ENCODE results near the gene SPAG5. TPM values are rescaled to one million over a fixed set of nuclear protein-coding genes. Genes with fewer than 3 reads are reported as not detected.

SPAG5 gene
- total RNA-seq, 4 donors from 2014 or later, result 40.3 to 67.7 (median 49.6) TPM

DNA sequence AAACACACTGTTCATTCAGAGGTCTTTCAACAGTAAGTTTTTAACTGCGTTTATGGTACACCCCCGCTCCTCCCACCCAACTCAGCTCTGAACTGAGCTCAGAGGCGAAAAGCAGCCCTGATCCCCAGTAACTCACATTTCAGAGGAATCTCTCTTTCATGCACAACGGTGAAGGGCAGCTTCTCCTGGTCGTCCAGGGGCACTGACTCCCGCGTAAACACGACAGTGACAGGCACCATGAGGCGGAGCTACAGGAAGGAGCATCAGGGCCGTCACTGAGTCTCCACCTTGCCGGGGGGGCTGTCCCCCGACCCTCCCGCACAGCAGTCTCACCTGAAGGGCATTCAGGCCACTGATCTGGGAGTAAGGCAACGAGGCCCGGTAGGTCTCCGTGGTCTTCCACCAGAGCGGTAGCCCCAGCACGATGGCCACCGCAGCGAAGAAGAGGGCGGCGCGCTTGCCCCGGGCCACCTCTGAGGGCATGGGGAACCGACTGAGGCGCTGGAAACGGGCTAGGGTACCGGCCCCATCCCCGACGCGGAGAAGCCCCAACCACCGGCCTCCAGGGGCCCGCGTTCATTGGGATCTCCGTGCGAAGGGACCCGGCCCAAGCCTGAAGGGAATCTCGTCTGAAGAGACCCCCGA lies 28.0 kb downstream of the SPAG5 start:
- peak; percentile 65 to 78 (median 73) for DNase-seq
- no peaks in the 10 kb centered on the region for H3K9me3 ChIP-seq
- peaks cover 0 to 20% (median 0%) of the 10 kb centered on the region in 3 donors for H3K36me3 ChIP-seq
- peaks cover 5 to 51% (median 13%) of the 10 kb centered on the region in 4 donors for H3K4me1 ChIP-seq
- no peaks in the 10 kb centered on the region for H3K27me3 ChIP-seq
- TF ChIP-seq, protein P1, sequence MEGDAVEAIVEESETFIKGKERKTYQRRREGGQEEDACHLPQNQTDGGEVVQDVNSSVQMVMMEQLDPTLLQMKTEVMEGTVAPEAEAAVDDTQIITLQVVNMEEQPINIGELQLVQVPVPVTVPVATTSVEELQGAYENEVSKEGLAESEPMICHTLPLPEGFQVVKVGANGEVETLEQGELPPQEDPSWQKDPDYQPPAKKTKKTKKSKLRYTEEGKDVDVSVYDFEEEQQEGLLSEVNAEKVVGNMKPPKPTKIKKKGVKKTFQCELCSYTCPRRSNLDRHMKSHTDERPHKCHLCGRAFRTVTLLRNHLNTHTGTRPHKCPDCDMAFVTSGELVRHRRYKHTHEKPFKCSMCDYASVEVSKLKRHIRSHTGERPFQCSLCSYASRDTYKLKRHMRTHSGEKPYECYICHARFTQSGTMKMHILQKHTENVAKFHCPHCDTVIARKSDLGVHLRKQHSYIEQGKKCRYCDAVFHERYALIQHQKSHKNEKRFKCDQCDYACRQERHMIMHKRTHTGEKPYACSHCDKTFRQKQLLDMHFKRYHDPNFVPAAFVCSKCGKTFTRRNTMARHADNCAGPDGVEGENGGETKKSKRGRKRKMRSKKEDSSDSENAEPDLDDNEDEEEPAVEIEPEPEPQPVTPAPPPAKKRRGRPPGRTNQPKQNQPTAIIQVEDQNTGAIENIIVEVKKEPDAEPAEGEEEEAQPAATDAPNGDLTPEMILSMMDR (IDR thresholded peaks at IDR 0.05), result no peak
- TF ChIP-seq POLR2A (IDR thresholded peaks at IDR 0.05), result no peak
- H3K4me3 ChIP-seq, result peak overlapping the region; percentile 79 to 93 (median 88)
- H3K27ac ChIP-seq, result peak overlapping the region; percentile 82 to 91 (median 86)

DNA sequence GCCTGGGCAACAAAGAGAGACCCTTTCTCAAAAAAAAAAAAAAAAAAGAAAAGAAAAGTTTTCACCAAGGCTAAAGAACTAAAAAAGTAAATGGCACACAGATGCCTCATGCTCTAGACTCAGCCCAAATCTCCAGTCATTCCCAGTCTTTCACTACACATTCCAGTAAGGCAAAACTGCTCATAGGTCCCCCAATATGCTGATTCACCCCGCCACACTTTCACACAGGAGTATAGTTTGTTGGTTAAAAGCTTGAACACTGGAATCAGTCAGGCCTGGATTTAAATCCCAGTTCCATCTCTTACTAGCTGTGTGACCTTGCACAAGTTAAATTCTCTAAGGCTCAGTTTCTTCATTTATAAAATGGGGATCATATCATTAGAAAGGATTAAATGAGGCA lies 29.4 kb downstream of the SPAG5 start:
- no peaks in the 10 kb centered on the region for H3K27me3 ChIP-seq
- no peak overlapping the region for H3K27ac ChIP-seq
- H3K4me1 ChIP-seq, result peaks cover 5 to 42% (median 13%) of the 10 kb centered on the region in 4 donors
- DNase-seq, result no peak
- no peak overlapping the region for H3K4me3 ChIP-seq
- TF ChIP-seq POLR2A (IDR thresholded peaks at IDR 0.05), result no peak
- peaks cover 0 to 20% (median 0%) of the 10 kb centered on the region in 3 donors for H3K36me3 ChIP-seq
- H3K9me3 ChIP-seq, result no peaks in the 10 kb centered on the region

DNA sequence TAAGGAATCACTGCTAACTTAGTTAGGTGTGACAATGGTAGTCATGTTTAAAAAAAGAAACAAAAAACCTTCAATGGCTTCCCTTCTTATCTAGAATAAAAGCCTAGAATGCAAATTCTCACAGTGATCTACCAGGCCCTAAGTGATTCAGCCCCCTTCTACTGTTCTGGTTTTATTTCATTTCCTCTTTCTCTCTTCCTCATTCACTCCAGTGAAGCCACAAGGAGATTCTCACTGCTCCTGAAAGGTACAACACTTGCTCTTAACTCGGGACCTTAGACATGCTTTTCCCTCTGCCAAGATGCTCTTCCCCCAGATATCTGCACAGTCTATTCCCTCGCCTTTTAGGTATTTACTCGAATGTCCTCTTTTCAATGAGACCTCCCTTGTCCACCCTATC lies 31.2 kb downstream of the SPAG5 start:
- no peaks in the 10 kb centered on the region for H3K9me3 ChIP-seq
- TF ChIP-seq POLR2A (IDR thresholded peaks at IDR 0.05), result no peak
- TF ChIP-seq, protein P1 (IDR thresholded peaks at IDR 0.05), result no peak
- DNase-seq, result no peak
- H3K27ac ChIP-seq, result no peak overlapping the region
- no peak overlapping the region for H3K4me3 ChIP-seq
- no peaks in the 10 kb centered on the region for H3K27me3 ChIP-seq
- H3K36me3 ChIP-seq, result peaks cover 0 to 36% (median 0%) of the 10 kb centered on the region in 3 donors
- H3K4me1 ChIP-seq, result peaks cover 4 to 30% (median 13%) of the 10 kb centered on the region in 4 donors

DNA sequence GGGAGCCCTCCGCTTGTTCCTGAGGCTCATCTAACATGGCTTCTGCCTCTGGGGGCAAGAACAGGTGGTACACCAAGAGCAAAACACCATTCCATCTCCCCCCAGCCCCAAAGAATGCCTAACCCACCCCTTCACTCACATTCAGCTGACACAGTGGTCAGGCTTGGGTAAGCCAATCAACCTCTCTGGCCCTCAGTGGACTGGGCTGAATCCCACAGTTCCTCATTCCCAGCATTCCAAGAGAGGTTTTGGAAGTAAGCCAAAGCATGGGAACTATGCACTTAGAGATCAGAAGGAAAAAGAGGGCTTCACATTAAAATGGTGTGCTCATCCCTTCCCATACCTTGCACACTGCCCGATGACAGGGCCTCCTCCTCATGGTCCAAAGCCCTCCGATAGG lies 35.4 kb downstream of the SPAG5 start:
- Histone ChIP-seq H3K27ac (no peak overlapping the region), H3K4me1 (peaks cover 0 to 6% (median 4%) of the 10 kb centered on the region in 4 donors), H3K4me3 (no peak overlapping the region), H3K36me3 (peaks cover 0 to 70% (median 0%) of the 10 kb centered on the region in 3 donors), H3K9me3 (no peaks in the 10 kb centered on the region), H3K27me3 (no peaks in the 10 kb centered on the region)
- TF ChIP-seq POLR2A (IDR thresholded peaks at IDR 0.05), result no peak
- TF ChIP-seq, protein P1 (IDR thresholded peaks at IDR 0.05), result no peak
- no peak for DNase-seq

DNA sequence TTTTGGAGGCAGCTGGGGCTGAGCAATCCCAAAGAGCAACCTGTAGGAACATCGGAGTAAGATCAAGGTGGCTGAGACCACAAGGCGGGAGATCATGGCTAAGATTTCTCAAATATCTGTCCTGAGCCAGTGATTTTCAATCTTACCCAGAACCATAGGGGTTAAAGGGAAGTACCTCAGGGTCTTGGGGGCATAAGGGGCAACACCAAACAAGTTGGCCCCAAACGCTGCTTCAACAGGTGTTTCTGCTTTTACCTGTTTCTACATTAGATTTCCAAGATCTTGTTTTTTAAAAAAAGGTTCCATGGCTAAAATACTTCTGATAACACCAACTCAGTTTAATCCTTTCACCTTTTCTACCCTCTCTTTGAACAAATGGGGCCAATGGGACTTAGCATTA lies 43.8 kb downstream of the SPAG5 start:
- Histone ChIP-seq H3K4me3 (no peak overlapping the region), H3K27me3 (no peaks in the 10 kb centered on the region), H3K4me1 (peaks cover 0 to 13% (median 4%) of the 10 kb centered on the region in 4 donors), H3K9me3 (no peaks in the 10 kb centered on the region), H3K27ac (no peak overlapping the region), H3K36me3 (peaks cover 0 to 68% (median 0%) of the 10 kb centered on the region in 3 donors)
- DNase-seq, result no peak
- no peak for TF ChIP-seq POLR2A (IDR thresholded peaks at IDR 0.05)
- TF ChIP-seq, protein P1 (IDR thresholded peaks at IDR 0.05), result no peak

DNA sequence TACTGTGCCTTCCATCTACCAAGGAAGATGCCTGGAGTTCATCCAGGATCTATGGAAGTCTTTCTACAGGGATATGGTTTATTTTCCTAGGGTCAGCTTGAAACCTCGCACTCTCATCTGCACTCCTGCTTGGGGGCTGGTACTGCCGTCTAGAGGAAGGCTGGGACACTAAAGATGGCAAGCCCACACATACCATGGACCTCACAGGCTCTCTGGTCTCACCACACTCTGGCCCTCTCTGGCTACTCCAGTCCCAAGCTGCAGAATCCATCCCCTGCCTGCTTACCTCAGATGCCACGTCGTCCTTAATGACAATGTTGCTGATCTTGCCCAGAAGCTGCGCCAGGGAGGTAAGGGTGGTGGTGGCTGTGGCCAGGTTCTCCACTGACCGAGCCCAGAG lies 44.3 kb downstream of the SPAG5 start:
- no peak for DNase-seq
- Histone ChIP-seq H3K36me3 (peaks cover 0 to 63% (median 0%) of the 10 kb centered on the region in 3 donors), H3K27me3 (no peaks in the 10 kb centered on the region), H3K4me1 (peaks cover 0 to 16% (median 8%) of the 10 kb centered on the region in 4 donors), H3K9me3 (no peaks in the 10 kb centered on the region), H3K27ac (no peak overlapping the region), H3K4me3 (no peak overlapping the region)
- TF ChIP-seq POLR2A (IDR thresholded peaks at IDR 0.05), result no peak
- TF ChIP-seq, protein P1 (IDR thresholded peaks at IDR 0.05), result peak in 1 of 6 experiments; percentile 5
